ENCODE results near the gene IGSF9.
A peak's percentile ranks its signal among the peaks of the same experiment; 100 is the strongest.

IGSF9 gene

DNA sequence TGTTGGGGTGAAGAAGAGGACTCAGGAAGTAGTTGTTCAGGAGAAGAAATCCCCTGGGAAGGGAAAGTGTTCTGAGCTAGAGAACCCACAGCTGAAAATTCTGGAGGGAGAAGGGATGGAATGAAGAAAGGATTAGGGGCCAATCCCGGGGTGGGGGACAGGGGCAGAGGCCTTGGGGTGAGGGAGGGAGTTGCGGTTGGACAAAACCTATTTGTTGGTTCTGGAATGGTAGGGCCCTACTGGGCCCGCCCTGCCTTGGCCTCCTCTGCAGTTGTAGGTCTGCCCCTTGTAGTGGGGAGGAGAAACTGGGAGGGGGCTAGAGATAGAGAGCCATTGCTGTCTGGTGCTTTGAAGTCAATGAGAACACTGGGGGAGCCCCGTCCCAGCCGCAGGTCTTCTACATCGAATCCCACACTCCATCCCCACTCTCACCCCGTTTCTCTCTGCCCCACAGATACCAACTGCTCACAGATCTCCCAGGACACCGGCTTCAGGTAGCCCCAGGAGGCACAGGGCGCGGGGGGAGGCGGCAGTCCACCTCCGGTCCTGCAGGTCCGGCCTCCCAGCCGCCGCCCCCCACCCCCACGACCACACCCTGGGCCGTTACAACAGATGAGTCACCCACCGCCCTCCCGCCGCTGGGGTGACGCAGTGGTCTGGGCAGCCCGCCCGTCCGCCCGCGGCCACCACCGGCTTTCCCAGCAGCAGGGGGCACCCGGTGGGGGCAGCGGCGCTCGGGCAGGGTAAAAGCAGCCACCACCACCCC, 21.2 kb downstream of the IGSF9 start:
- ATAC-seq (replicated peaks; ENCODE audit: extremely low read depth, poor library complexity, severe bottlenecking) (peak; percentile 50), DNase-seq (ENCODE audit: low spot score in 2 of 2) (peak; percentile 66 to 73)
- Mint-ChIP-seq H3K4me1 (peaks cover 71% of the 10 kb centered on the region), H3K27me3 (no peaks in the 10 kb centered on the region), H3K4me3 (peak overlapping the region; percentile 96), H3K36me3 (ENCODE audit: insufficient read depth) (peaks cover 68% of the 10 kb centered on the region), H3K27ac (ENCODE audit: low read depth) (peak overlapping the region; percentile 100), H3K9me3 (no peaks in the 10 kb centered on the region)

DNA sequence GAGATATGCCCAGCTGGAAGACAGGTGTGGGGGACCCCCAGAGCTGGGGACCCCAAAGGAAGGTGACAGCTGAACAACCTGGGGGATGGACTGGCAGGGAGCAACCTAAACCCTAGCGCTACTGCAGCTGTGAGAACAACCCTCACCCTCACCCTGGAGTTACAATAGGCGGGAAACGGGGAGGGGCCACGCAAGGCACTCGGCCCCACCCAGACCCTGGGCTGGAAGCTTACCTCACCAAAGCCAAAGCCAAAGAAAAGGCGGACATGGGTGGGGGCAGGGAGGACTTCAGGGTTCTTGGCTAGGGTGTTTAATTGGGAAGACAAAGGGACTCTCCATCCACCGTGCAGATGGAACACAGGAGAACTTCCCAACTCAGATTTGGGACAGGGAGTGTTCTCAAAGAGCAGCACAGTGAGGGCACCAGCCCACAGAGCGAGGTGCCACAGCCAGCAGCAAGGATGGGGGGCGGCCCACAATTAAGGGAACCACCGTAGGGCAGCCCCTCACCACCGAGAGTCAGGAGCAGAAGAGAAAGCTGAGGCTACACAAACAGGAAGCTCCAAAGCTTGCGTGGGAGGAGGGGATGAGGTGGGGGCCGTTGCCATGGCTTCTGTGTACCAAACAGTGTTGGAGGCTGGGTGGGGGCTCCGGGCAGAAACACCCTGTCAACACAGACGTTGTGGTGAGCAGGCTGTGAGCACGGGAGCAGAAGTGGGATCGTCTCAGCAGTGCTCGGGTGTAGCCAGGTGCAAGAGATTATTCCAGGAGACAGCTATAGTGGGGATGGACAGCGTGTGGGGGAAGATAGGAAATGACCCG, 22.0 kb downstream of the IGSF9 start:
- DNase-seq (ENCODE audit: low spot score in 2 of 2) (peak; percentile 82 to 95), ATAC-seq (replicated peaks; ENCODE audit: extremely low read depth, poor library complexity, severe bottlenecking) (peak; percentile 68)
- Mint-ChIP-seq H3K27ac (ENCODE audit: low read depth) (peak overlapping the region; percentile 100), H3K9me3 (no peaks in the 10 kb centered on the region), H3K27me3 (no peaks in the 10 kb centered on the region), H3K36me3 (ENCODE audit: insufficient read depth) (peaks cover 73% of the 10 kb centered on the region), H3K4me3 (peak overlapping the region; percentile 96), H3K4me1 (peaks cover 75% of the 10 kb centered on the region)

- Mint-ChIP-seq H3K27ac (ENCODE audit: low read depth) (peak overlapping the region; percentile 100), H3K9me3 (no peaks in the 10 kb centered on the region), H3K27me3 (no peaks in the 10 kb centered on the region), H3K36me3 (ENCODE audit: insufficient read depth) (peaks cover 80% of the 10 kb centered on the region), H3K4me3 (peak overlapping the region; percentile 96), H3K4me1 (peaks cover 82% of the 10 kb centered on the region)
- ATAC-seq (replicated peaks; ENCODE audit: extremely low read depth, poor library complexity, severe bottlenecking), result no peak
- DNase-seq (ENCODE audit: low spot score in 2 of 2), result peak in 1 of 2 donors; percentile 25
These were observed 22.8 kb downstream of the IGSF9 start for GRCh38 chr1:159922511-159923202.

- peak in 1 of 2 donors; percentile 40 for DNase-seq (ENCODE audit: low spot score in 2 of 2)
- Mint-ChIP-seq H3K4me3 (peak overlapping the region; percentile 96), H3K27ac (ENCODE audit: low read depth) (peak overlapping the region; percentile 100), H3K9me3 (no peaks in the 10 kb centered on the region), H3K36me3 (ENCODE audit: insufficient read depth) (peaks cover 84% of the 10 kb centered on the region), H3K27me3 (no peaks in the 10 kb centered on the region), H3K4me1 (peaks cover 84% of the 10 kb centered on the region)
- ATAC-seq (replicated peaks; ENCODE audit: extremely low read depth, poor library complexity, severe bottlenecking), result no peak
These were observed 23.5 kb downstream of the IGSF9 start for GRCh38 chr1:159921700-159922504.

DNA sequence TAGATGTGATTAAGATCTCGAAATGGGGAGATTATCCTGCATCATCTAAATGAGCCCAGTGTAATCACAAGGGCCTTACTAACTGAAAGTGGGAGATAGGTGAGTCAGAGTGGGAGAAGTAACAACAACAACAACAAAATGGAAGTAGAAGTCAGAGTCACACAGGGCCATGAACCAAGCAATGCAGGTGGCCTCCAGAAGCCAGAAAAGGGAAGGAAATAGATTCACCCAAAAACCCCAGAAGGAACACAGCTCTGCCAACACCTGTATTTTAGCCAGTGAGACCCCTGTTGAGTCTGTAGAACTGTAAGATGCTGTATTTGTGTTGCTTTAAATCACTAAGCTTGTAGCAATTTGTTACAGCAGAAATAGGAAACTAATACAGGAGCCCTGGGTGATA, 24.2 kb downstream of the IGSF9 start:
- Mint-ChIP-seq H3K9me3 (no peaks in the 10 kb centered on the region), H3K27me3 (no peaks in the 10 kb centered on the region), H3K36me3 (ENCODE audit: insufficient read depth) (peaks cover 88% of the 10 kb centered on the region), H3K4me1 (peaks cover 81% of the 10 kb centered on the region), H3K27ac (ENCODE audit: low read depth) (peak overlapping the region; percentile 100), H3K4me3 (peak overlapping the region; percentile 96)
- DNase-seq (ENCODE audit: low spot score in 2 of 2) (no peak), ATAC-seq (replicated peaks; ENCODE audit: extremely low read depth, poor library complexity, severe bottlenecking) (no peak)

- H3K27me3 Mint-ChIP-seq, result no peaks in the 10 kb centered on the region
- peaks cover 82% of the 10 kb centered on the region for H3K36me3 Mint-ChIP-seq (ENCODE audit: insufficient read depth)
- DNase-seq (ENCODE audit: low spot score in 2 of 2), result no peak
- H3K9me3 Mint-ChIP-seq, result no peaks in the 10 kb centered on the region
- H3K27ac Mint-ChIP-seq (ENCODE audit: low read depth), result peak overlapping the region; percentile 100
- peak overlapping the region; percentile 96 for H3K4me3 Mint-ChIP-seq
- no peak for ATAC-seq (replicated peaks; ENCODE audit: extremely low read depth, poor library complexity, severe bottlenecking)
- H3K4me1 Mint-ChIP-seq, result peaks cover 81% of the 10 kb centered on the region
These were observed 24.8 kb downstream of the IGSF9 start for GRCh38 chr1:159920651-159921050.

DNA sequence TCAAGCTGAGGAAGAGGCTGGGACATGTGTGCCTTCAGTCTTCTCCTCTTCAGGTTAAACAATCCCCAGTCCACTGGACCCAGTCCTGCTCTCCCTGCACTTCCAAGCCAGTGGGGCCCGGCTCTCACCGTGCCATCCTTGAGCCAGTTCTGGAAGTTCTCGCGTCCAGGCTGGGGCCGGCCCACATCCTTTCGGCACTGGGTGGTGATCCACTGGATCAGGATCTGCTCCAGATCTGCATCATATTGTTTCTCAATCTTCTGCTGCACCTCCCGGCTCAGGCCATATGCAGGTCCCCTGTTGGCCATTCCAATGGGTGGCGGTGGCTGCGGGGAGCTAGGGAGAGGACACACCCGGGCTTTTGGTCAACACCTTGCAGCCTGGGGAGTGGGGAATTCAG, 25.2 kb downstream of the IGSF9 start:
- no peak for DNase-seq (ENCODE audit: low spot score in 2 of 2)
- Mint-ChIP-seq H3K4me3 (no peak overlapping the region), H3K27ac (ENCODE audit: low read depth) (peak overlapping the region; percentile 100), H3K27me3 (no peaks in the 10 kb centered on the region), H3K4me1 (peaks cover 77% of the 10 kb centered on the region), H3K36me3 (ENCODE audit: insufficient read depth) (peaks cover 78% of the 10 kb centered on the region), H3K9me3 (no peaks in the 10 kb centered on the region)
- no peak for ATAC-seq (replicated peaks; ENCODE audit: extremely low read depth, poor library complexity, severe bottlenecking)

DNA sequence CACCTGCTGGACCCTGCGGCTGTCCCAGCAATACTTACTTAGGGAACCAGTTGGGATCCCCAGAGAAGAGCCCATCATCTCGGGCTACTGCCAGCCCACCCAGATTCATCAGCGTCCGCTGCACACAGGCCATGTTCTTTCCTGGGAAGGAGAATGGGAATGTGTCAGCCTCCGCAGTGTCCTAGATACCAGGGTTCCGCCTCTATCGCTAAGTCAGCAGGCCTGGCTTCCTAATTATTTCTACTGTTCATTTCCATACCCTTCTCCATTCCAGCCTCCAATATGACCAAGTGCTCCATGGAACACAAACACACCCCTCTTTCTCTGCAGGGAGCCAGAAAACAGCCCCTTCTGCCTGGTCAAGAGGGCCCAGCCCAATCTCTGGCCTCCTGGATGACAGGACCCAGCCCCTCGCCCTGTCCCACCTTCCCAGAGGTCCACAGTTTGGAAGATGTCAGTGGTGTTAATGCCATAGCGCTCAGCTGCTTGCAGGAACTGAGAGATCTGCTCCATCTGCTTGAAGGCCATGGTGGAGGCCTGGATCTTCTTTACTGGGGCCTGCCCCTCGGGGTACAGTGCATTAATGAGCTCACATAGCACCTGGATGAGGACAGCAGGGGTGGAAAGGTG, 26.1 kb downstream of the IGSF9 start:
- DNase-seq (ENCODE audit: low spot score in 2 of 2) (no peak), ATAC-seq (replicated peaks; ENCODE audit: extremely low read depth, poor library complexity, severe bottlenecking) (no peak)
- Mint-ChIP-seq H3K27ac (ENCODE audit: low read depth) (peak overlapping the region; percentile 100), H3K36me3 (ENCODE audit: insufficient read depth) (peaks cover 71% of the 10 kb centered on the region), H3K4me3 (no peak overlapping the region), H3K27me3 (no peaks in the 10 kb centered on the region), H3K4me1 (peaks cover 80% of the 10 kb centered on the region), H3K9me3 (no peaks in the 10 kb centered on the region)

GRCh38 chr1:159918352-159919200, 26.8 kb downstream of the IGSF9 start:
- H3K4me3 Mint-ChIP-seq, result no peak overlapping the region
- H3K4me1 Mint-ChIP-seq, result peaks cover 82% of the 10 kb centered on the region
- peak overlapping the region; percentile 100 for H3K27ac Mint-ChIP-seq (ENCODE audit: low read depth)
- no peaks in the 10 kb centered on the region for H3K9me3 Mint-ChIP-seq
- no peaks in the 10 kb centered on the region for H3K27me3 Mint-ChIP-seq
- ATAC-seq (replicated peaks; ENCODE audit: extremely low read depth, poor library complexity, severe bottlenecking) (no peak), DNase-seq (ENCODE audit: low spot score in 2 of 2) (no peak)
- H3K36me3 Mint-ChIP-seq (ENCODE audit: insufficient read depth), result peaks cover 66% of the 10 kb centered on the region

DNA sequence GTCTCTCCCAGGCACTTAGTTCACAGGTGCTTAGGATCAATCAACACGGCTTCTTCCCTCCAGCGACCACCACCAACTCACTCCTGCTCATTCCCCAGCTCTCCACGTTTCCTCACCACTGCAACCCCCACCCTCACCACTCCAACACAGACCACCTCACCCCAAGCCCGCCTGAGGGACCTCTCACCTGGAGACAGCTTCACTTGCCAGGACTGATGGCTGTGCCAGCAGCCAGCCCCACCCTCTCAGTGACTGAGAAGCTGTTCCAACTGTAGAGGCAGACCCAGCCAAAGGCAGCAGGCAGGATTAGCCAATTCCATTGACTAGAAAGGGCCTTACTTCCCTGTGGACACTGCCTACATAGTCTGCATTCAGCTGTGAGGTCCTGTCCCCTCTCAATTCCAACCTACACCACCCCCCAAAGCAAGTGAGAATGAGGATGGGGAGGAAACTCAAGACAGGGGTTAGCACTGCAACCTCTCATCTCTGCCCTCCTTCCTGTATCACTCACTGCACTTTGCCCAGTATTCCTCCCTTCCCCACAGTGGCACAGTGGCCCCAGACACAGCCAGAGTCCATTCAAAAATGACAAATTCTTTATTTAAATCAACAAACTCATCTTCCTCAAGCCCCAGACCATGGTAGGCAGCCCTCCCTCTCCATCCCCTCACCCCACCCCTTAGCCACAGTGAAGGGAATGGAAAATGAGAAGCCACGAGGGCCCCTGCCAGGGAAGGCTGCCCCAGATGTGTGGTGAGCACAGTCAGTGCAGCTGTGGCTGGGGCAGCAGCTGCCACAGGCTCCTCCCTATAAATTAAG, 27.7 kb downstream of the IGSF9 start:
- H3K36me3 Mint-ChIP-seq (ENCODE audit: insufficient read depth), result peaks cover 60% of the 10 kb centered on the region
- no peaks in the 10 kb centered on the region for H3K9me3 Mint-ChIP-seq
- DNase-seq (ENCODE audit: low spot score in 2 of 2) (no peak), ATAC-seq (replicated peaks; ENCODE audit: extremely low read depth, poor library complexity, severe bottlenecking) (no peak)
- no peak overlapping the region for H3K4me3 Mint-ChIP-seq
- peak overlapping the region; percentile 47 for H3K27ac Mint-ChIP-seq (ENCODE audit: low read depth)
- no peaks in the 10 kb centered on the region for H3K27me3 Mint-ChIP-seq
- peaks cover 82% of the 10 kb centered on the region for H3K4me1 Mint-ChIP-seq

All from central memory CD8-positive, alpha-beta T cell (primary cell).